ENCODE results near the gene USH1C.

DNA sequence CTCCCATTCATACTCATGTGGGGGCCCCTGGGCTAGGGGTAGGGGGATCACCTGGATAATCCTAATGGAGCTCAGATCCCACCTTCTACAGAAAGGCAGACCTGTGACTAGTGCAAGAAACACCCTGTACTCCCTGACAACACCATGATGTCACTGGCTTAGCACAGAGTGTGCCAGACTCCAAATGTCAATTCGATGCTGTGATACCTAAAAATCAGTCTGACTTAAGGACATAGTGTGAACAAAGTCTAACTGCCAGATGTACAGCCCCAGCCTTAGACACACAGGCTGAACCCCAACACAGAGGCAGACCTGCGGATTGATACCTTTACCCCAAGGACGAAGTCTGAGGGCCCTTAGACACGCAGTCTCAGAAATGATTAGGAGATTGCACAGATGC, 76.1 kb downstream of the USH1C start:
- TF ChIP-seq, protein P1, sequence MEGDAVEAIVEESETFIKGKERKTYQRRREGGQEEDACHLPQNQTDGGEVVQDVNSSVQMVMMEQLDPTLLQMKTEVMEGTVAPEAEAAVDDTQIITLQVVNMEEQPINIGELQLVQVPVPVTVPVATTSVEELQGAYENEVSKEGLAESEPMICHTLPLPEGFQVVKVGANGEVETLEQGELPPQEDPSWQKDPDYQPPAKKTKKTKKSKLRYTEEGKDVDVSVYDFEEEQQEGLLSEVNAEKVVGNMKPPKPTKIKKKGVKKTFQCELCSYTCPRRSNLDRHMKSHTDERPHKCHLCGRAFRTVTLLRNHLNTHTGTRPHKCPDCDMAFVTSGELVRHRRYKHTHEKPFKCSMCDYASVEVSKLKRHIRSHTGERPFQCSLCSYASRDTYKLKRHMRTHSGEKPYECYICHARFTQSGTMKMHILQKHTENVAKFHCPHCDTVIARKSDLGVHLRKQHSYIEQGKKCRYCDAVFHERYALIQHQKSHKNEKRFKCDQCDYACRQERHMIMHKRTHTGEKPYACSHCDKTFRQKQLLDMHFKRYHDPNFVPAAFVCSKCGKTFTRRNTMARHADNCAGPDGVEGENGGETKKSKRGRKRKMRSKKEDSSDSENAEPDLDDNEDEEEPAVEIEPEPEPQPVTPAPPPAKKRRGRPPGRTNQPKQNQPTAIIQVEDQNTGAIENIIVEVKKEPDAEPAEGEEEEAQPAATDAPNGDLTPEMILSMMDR (IDR thresholded peaks at IDR 0.05): no peak
- TF ChIP-seq EP300 (IDR thresholded peaks at IDR 0.05): no peak
- no peak for TF ChIP-seq POLR2A (IDR thresholded peaks at IDR 0.05)

Data from ovary (tissue), 3 donors.